ENCODE measurements around the gene BSCL2.
A peak's percentile ranks its signal among the peaks of the same experiment; 100 is the strongest.
"Not testable (repeated sequence)": the region's sequence is repeated elsewhere in the genome, so short reads cannot be mapped to it uniquely, and the experiment has no call there.

BSCL2 gene

DNA sequence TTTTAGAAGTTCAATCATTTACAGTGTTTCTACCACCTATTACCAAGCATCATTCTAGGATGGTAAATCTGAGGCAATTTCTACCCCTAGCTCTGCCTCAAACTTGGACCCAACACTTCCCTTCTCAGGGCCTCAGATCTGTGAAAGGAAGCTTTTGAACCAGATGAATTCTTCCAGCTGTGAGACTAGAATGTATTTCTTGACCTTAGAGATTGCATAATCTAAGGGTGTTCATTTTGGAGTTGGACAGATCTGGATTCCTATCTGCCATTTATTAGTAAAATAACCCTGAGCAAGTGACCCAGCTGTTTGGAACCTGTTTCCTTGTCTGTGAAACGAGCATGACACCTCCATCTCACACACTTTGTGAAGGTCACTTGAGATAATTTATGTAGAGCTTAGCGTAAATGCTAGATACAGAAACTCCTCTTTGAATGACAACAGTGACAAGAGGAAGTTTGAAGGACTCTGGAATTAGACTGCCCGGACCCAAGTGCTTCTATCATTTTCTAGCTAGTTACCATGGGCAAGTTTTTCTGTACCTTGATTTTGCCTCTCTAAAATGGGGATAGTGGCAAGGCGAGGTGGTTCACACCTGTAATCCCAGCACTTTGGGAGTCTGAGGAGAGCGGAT, 50.3 kb downstream of the BSCL2 start:
- DNase-seq (ENCODE audit: low spot score) = no peak

DNA sequence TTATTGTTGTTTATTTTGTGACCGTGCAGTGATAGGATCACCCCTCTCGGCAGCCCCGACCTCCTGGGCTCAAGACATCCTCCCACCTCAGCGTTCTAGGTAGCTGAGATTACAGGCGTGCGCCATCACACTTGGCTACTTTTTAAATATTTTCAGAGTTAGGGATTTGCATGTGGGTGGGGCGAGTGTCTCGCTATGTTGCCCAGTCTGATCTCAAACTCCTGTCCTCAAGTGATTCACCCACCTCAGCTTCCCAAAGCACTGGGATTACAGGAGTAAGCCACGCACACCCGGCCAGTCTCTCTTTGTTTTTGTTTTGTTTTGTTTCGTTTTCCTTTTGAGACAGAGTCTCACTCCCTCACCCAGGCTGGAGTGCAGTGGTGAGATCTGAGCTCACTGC, 52.9 kb downstream of the BSCL2 start:
- no peak for DNase-seq (ENCODE audit: low spot score)

DNA sequence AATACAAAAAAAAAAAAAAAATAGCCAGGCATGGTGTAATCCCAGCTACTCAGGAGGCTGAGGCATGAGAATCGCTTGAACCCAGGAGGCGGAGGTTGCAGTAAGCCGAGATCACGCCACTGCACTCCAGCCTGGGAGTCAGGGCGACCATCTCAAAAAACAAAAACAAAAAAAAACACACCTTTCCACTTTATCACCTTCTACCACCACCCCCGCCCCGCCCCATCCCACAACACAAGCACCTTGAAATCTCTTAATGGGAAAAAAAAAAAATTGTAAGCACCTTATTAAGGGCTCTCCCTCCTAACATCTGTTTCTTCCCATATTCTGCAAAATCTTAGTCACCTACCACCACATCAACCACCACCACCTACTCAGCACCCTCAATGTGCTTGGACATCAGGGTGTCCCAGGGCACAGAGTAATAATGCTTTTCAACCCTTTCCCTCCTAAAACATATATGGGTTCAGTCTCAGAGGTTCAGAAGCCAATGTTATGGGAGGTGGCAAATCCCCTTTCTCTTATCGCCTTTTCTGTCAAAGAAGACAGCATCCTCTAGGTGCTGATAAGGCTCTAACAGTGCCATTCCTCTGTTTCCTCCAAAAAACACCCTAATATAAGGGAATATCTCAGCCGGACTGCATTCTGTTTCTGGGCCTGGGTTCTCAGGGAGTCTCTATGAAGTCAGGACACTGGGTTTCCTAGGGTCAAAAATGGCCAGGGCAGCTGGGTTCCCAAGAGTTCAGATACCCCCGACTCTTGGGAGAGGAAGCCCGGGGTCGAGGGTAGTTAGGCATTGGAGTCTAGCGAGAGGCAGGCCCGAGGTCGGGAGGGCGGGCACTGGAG, 54.8 kb downstream of the BSCL2 start:
- DNase-seq (ENCODE audit: low spot score) = peak; percentile 23

DNA sequence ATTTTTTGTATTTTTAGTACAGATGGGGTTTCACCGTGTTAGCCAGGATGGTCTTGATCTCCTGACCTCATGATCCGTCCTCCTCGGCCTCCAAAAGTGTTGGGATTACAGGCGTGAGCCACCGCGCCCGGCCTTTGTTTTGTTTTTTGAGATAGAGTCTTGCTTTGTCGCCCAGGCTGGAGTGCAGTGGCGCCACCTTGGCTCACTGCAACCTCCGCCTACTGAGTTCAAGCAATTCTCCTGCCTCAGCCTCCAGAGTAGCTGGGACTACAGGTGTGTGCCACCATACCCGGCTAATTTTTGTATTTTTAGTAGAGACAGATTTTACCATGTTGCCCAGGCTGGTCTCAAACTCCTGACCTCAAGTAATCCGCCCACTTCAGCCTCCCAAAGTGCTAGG, 56.9 kb downstream of the BSCL2 start:
- DNase-seq (ENCODE audit: low spot score) = not testable (repeated sequence)

DNA sequence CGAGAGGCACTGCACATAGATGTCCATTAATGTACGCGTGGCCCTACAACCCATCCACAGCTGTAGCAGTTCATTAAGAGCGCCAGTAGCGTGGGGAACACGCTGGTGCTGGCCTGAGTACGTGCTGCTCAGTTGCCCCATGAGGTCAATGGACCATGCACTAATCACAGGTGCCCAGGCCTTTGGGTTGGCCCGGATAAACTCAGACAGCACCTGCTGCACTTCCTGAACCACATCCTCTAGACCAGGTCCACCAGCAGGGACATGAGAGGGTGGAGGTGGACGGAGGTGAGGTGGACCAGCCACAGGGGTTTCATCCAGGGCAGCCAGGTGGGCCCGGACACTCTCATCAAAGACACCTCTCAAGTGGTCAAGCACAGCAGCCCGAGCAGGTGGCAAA, 57.7 kb downstream of the BSCL2 start:
- DNase-seq (ENCODE audit: low spot score) = no peak

DNA sequence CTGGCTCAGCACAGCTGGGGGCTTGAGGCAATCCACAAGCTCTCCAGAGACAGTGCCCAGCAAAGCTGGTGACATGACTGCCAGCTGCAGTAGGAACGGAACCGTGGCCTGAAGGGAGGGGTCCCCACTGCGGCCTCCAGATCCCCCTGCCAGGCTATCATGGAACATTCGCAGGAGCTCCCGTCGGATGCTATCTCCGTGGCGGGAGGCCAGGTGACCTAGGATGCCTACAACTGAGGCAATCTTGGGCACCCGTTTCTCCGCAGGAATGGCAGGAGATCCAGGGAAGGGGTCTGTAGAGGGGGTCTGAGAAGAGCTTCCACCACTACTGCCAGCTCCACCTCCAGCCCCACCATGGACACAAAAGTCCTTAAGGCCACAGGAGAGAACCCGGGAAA, 58.3 kb downstream of the BSCL2 start:
- no peak for DNase-seq (ENCODE audit: low spot score)

DNA sequence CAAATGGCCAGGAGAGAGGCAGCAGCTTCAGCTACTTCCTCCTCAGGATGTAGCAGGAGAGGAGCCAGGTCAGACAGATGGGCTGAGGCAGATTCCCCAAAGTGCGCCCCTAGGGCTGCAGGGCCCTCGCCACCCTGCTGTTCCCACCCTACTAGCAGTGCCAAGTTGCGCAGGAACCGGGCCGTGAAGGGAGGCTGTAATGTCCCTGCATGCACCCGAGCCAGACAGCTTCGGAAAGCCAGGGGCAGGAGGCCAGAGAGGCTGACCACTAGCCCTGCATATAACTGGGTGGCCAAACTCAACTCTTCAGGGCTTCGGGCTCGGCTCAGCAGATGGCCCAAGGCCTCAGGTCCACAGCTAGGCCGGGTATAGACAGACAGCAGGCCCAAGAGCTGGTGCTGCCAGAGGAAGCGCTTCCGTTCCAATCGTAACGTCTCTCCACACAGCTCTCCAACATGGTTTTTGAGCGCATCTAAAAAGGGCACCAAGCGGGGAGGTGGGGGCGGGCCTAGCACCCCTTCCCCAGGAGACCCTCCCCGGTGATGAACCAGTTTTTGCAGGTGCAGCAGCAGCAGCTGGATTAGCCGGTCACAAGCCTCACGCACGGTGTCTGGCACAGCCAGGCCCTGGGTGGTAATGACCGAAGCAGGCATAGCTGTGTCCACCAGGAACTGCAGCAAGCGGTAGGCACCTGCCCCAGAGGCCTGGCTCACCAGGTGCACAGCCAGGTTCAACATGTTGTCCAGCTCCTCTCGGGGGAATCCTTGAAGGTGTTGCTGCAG, 58.8 kb downstream of the BSCL2 start:
- DNase-seq (ENCODE audit: low spot score) = no peak

DNA sequence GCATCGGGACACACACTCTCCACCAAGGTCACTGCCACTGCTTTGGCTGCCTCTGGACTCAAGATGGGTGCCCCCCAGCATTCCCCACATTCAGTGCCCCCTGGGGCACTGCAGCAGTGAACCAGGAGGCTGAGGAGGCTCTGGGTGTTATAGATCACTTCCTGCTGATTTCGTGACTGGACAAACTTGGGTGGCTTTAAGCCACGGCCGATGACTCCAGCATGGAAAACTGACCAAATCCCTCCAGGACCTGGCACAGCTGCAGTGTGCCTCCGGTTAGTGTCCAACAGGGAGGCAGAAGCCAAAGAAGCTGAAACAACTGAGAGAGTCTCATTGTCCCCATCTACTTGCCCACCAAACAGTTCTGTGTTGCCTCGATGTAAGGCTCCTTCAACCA, 59.6 kb downstream of the BSCL2 start:
- no peak for DNase-seq (ENCODE audit: low spot score)

DNA sequence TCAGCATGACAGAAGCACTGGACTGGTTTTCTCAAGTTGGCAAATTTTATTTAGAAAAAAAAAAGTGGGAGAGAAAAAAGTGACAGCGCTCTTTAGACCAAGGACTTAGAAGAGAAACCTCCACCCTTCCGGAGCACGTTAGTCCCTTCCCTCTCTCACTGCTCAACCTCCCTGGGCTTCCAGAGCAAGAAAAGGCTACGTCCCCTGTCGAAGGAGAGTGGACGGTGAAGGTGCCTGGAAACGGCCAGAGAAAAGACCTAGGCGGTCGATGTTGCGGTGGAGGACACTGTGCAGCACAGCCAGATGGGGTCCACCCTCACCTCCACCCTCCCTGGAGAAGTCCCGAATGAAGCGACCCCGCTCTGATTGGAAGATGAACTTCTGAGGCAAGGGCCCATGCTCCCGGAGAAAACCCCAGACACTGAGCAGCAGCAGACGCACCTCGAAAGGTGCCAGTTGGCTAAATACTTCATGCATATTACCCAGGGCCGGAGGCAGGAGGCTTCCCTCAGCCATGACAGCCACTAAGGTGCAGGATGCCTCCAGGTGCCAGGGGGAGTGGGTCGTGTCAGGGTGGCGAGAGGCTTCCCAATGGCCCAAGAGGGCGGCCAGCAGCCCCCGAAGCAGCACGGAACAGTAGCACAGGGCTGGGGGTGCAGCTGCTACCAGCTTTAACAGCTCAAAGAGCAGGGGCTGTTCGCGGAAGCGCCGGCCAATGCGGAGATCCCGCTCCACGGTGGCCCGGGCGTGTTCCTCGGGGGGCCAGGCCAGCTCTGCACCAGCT, 60.2 kb downstream of the BSCL2 start:
- DNase-seq (ENCODE audit: low spot score) = no peak

DNA sequence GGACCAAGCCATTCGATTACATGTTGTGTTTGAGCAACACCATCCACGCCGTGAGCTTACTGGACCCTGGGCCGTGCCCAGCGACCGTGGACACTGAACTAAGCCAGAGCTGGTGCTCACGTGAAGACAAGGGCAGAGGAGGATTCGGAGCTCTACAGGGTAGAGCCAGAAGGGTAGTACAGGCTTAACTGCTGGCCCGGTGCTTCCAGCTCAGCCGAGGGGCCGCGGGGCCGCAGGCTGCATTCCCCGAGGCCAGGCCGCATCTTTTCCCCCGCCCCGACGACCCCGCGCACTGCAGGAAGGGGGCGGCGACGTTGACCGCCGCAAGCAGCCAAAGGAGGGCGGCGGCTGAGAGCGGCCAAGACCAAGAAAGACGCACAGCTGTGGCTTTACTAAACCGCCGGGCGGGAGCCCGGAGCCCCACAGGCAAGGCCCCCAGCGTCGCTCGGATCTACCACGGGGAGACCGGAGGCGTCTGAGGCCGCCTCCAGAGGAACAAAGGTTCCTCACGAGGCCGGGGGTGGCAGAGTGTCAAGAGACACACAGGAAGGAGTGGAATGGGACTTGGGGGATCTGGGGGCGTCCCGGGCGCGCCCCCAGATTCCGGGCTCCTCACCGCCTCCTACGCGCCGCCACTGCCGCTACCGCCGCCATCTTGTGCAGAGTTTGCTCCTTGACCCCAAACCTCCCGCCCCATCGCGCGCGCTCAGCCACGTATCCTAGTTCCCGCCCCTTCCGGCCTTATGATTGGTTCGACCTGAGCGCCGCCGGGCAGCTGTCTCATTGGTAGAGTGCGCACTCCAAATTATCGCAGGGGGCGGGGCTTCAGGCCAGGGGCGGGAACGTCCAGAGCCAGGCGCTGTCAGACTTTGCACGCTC, 61.0 kb downstream of the BSCL2 start, which contains the start of gene GANAB:
Gene GANAB, minus strand, starts transcription at position 668 of the 879 bp plus-strand sequence. Its CDS starts 14 bp downstream, at position 654.
- DNase-seq (ENCODE audit: low spot score) = peak; percentile 100

DNA sequence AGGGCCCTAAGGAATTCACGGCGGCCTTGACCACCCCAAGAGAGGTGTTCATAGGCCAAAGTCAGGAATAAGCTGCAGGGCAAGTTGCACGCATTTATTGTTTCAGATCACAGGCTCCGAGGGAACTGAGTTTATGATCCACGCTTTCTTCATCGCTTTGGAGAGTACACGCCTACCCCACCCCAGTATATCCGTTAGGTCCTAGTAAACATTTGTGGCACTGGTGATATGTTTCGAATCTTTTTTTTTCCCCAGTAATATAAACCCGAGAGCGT, 61.6 kb downstream of the BSCL2 start:
- DNase-seq (ENCODE audit: low spot score) = no peak

DNA sequence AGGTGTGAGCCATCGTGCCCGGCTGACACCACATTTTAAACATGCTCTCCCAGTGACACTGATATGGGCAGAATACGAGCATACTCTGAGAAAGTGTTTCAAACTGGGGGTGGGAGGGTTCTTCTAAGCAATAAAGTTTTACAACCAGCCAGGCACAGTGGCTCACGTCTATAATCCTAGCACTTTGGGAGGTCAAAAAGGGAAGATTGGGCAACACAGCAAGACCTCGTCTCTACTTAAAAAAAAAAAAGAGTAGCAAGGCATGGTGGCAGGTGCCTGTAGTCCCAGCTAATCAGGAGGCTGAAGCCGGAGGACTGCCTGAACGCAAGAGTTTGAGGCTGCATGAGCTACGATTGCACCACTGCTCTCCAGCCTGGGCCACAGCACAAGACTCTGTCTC, 63.0 kb downstream of the BSCL2 start:
- no peak for DNase-seq (ENCODE audit: low spot score)

Measured in hematopoietic multipotent progenitor cell treated with erythropoietin and hydrocortisone succinate and interleukin-3 and kit ligand, for 15 days (in vitro differentiated cells).